ENCODE results near the gene LRRTM3. TPM values are rescaled to one million over a fixed set of nuclear protein-coding genes. Genes with fewer than 3 reads are reported as not detected.

The LRRTM3 gene
- total and polyA plus RNA-seq, 12 donors: 0.23 to 4.4 (median 1.6) TPM; not detected in 2

DNA sequence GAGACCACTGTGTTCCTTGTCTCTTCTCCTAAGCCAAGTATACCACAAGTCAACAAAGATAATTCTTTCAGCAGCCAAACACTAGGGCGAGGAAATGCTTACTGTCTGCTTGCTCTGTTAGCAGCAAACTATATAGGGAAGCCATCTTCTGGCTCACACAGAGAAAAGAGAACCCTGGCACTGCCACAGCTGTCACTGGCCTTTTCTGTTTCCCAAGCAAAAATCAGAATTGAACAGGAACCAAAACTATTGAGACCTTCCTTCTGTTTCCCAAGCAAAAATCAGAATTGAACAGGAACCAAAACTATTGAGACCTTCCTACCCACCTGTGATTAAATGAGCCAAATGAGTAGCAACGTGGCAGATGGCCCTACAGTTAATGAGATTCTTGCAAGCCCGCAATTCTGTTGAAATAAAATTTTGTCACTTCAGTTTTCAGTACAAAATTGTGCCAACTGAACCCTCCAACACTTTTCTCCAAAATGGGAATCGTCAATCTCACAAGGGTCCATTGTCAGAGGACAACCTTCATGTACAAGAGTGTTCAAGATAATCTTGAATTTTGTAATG, 54.5 kb downstream of the LRRTM3 start:
- TF ChIP-seq, protein P1, sequence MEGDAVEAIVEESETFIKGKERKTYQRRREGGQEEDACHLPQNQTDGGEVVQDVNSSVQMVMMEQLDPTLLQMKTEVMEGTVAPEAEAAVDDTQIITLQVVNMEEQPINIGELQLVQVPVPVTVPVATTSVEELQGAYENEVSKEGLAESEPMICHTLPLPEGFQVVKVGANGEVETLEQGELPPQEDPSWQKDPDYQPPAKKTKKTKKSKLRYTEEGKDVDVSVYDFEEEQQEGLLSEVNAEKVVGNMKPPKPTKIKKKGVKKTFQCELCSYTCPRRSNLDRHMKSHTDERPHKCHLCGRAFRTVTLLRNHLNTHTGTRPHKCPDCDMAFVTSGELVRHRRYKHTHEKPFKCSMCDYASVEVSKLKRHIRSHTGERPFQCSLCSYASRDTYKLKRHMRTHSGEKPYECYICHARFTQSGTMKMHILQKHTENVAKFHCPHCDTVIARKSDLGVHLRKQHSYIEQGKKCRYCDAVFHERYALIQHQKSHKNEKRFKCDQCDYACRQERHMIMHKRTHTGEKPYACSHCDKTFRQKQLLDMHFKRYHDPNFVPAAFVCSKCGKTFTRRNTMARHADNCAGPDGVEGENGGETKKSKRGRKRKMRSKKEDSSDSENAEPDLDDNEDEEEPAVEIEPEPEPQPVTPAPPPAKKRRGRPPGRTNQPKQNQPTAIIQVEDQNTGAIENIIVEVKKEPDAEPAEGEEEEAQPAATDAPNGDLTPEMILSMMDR (IDR thresholded peaks at IDR 0.05): no peak
- TF ChIP-seq POLR2A (IDR thresholded peaks at IDR 0.05): no peak
- 87 to 92% (median 91%) methylated on average over 4 of the region's 4 CpGs for WGBS, 4 donors
- no peaks in the 10 kb centered on the region for H3K27me3 ChIP-seq

DNA sequence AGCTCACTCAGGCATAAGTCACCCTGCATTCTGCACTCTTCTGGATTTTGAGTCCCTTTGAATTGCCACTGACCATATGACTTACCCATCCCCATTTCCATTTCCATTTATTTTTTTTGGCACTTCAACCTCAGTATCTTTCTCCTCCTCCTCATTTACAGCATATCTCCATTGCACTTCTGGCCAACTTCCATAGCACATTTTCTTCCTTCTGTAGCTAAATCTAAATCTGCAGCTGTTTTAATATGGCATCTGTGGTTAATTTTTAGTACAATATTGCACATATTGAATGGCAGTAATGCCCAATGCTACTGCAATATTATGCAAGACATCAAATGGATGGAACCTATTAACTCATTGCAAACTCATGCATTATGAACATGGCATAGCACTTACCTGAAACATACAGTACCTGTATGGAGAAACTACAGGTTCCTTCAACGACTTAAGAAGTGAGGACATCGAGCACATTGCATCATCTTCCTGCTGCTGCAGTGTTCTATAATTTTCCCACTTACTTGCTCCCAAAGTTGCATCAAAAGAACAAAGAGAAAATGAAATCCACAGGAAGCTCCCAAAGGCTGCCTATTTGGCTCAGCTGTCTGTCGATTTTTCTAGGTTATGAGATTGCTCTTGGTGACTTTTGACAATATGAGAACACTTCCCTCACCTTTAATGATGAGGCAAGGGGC, 55.7 kb downstream of the LRRTM3 start:
- TF ChIP-seq POLR2A (IDR thresholded peaks at IDR 0.05): no peak
- TF ChIP-seq, protein P1 (IDR thresholded peaks at IDR 0.05): no peak
- 81 to 90% (median 83%) methylated on average over 3 of the region's 3 CpGs for WGBS, 4 donors
- Histone ChIP-seq H3K36me3 (replicated peaks in 1 of 2) (no peaks in the 10 kb centered on the region), H3K4me1 (replicated peaks in 1 of 2) (no peaks in the 10 kb centered on the region), H3K4me3 (no peak overlapping the region), H3K27ac (no peak overlapping the region), H3K27me3 (no peaks in the 10 kb centered on the region), H3K9me3 (replicated peaks in 1 of 3) (no peaks in the 10 kb centered on the region)
- no peak for DNase-seq
- intact Hi-C loops (cut with DNase I): no loop called here

More for the DNA sequence above, 54.5 kb downstream of the LRRTM3 start:
- Histone ChIP-seq H3K4me1 (replicated peaks in 1 of 2) (no peaks in the 10 kb centered on the region), H3K4me3 (no peak overlapping the region), H3K9me3 (replicated peaks in 1 of 3) (no peaks in the 10 kb centered on the region), H3K36me3 (replicated peaks in 1 of 2) (no peaks in the 10 kb centered on the region), H3K27ac (no peak overlapping the region)
- intact Hi-C loops (cut with DNase I): no loop called here
- DNase-seq: no peak

GRCh38 chr10:66982053-66982420, 56.2 kb downstream of the LRRTM3 start:
- Histone ChIP-seq H3K4me1 (replicated peaks in 1 of 2) (no peaks in the 10 kb centered on the region), H3K27me3 (no peaks in the 10 kb centered on the region), H3K36me3 (replicated peaks in 1 of 2) (no peaks in the 10 kb centered on the region), H3K4me3 (no peak overlapping the region), H3K27ac (no peak overlapping the region), H3K9me3 (replicated peaks in 1 of 3) (no peaks in the 10 kb centered on the region)
- intact Hi-C loops (cut with DNase I): no loop called here
- TF ChIP-seq, protein P1 (IDR thresholded peaks at IDR 0.05): no peak
- no peak for TF ChIP-seq POLR2A (IDR thresholded peaks at IDR 0.05)
- DNase-seq: no peak
- WGBS, 4 donors: 83 to 97% (median 94%) methylated on average over 1 of the region's 1 CpG

DNA sequence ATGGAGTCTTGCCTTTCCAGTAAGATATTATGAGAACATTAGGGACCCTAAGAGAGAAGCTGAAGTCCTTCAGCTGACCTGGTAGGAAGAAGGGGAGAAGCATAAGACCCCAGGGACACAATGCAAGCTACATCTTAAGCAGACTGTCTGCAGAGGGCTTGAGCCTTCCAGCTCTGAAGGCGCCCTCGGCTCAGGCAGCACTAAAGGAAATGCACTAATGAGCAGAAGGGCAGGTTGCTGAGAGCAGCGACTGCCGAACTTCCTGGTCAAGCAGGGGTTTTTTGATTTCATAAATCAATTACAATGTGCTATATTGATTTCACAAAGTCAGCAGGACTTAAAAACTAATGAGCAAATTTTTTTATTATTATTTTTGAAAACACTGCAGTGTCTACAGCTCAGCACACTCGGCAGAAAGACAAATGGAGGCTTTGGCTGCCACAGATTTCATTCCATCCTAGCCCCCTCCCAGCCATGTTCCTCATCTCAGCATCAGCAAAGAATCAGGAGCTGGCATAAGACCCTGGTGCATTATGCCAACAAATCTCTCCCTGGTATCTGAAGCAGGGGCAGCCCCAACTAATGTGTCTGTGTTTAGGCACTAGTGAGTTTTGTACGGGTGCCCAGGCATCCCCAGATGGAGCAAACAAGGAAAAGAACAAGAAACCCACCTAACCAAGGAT, 57.1 kb downstream of the LRRTM3 start:
- Histone ChIP-seq H3K4me3 (no peak overlapping the region), H3K9me3 (replicated peaks in 1 of 3) (no peaks in the 10 kb centered on the region), H3K27me3 (no peaks in the 10 kb centered on the region), H3K36me3 (replicated peaks in 1 of 2) (no peaks in the 10 kb centered on the region), H3K27ac (no peak overlapping the region), H3K4me1 (replicated peaks in 1 of 2) (no peaks in the 10 kb centered on the region)
- TF ChIP-seq, protein P1 (IDR thresholded peaks at IDR 0.05): no peak
- no peak for TF ChIP-seq POLR2A (IDR thresholded peaks at IDR 0.05)
- 20 to 45% (median 43%) methylated on average over 6 of the region's 6 CpGs for WGBS, 4 donors
- no peak for DNase-seq
- intact Hi-C loops (cut with DNase I): no loop called here

Data from adrenal gland (tissue), 12 donors.